ENCODE data around the gene MINAR1.
A peak's percentile ranks its signal among the peaks of the same experiment; 100 is the strongest.

DNA sequence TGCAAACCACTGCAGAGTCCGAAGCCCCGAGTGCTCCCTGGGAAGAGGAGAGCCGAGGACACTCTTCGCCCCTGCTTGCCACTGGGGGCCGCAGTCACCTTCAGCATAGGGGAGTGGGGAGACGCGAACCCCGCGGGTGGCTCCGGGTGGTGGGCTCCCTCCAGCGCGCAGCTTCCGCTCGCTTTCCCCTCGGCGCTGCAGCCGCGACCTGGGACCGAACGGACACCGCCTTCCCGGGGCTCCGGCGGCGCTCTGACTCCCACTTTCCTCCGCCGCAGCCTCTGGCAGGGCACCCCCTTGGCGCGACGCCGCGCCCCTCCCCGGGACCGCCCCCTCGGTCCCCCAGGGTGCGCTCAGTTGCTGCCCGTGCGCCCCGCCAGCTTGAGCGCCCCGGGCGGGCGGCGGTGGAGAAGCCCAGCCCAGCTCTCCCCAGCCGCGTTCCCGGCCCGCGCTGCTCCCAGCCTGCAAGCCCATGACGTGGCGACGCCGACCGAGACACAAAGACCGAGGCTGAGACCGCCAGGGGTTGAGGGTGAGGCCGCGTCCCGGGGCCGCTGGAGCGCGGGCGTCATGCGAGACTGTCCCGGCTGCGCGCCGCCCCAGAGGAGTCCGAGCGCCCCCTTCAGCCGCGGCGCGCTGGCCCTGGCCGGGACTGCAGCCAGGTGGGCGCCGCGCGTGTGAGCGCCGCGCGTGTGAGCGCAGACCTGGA lies at the start of gene MINAR1:
- TF ChIP-seq, protein P1, sequence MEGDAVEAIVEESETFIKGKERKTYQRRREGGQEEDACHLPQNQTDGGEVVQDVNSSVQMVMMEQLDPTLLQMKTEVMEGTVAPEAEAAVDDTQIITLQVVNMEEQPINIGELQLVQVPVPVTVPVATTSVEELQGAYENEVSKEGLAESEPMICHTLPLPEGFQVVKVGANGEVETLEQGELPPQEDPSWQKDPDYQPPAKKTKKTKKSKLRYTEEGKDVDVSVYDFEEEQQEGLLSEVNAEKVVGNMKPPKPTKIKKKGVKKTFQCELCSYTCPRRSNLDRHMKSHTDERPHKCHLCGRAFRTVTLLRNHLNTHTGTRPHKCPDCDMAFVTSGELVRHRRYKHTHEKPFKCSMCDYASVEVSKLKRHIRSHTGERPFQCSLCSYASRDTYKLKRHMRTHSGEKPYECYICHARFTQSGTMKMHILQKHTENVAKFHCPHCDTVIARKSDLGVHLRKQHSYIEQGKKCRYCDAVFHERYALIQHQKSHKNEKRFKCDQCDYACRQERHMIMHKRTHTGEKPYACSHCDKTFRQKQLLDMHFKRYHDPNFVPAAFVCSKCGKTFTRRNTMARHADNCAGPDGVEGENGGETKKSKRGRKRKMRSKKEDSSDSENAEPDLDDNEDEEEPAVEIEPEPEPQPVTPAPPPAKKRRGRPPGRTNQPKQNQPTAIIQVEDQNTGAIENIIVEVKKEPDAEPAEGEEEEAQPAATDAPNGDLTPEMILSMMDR (optimal IDR thresholded peaks at IDR 0.05 in 1 of 3, IDR thresholded peaks at IDR 0.05 in 1 of 3, conservative IDR thresholded peaks at IDR 0.05 in 1 of 3; ENCODE audit: extremely low read depth in 1 of 3, insufficient read depth in 2 of 3, low read length in 3 of 3) = peak in 1 of 3 experiments; percentile 41
- peak; percentile 83 for TF ChIP-seq EZH2 (IDR thresholded peaks at IDR 0.05; ENCODE audit: low read length)
